NCI-H1048 (cell line): ENCODE results near the gene PLEKHH2.
"Not testable (repeated sequence)": the region's sequence is repeated elsewhere in the genome, so short reads cannot be mapped to it uniquely, and the experiment has no call there.

Experiments used
- DNase-seq: peaks from one replicate; lab custom pipeline; 2025; lab: John Stamatoyannopoulos, UW

PLEKHH2 gene

GRCh38 chr2:43636621-43637020, 439 bp upstream of the PLEKHH2 start:
- DNase-seq, result no peak

DNA sequence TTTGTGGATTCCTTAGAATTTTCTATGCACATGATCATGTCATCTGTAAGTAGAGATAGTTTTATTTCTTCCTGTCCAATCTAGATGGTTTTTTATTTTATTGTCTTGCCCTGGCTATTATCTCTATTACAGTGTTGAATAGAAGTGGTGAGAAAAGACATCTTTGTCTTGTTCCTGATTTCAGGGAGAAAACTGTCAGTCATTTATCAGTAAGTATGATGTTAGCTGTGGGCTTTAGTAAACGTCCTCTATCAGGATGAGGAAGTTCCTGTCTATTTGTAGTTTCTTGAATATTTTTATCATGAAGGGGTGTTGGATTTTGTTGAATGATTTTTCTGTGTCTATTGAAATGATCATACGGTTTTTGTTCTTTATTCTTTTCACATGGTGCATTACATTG, 5.3 kb downstream of the PLEKHH2 start:
- no peak for DNase-seq

GRCh38 chr2:43643680-43644079, 6.6 kb downstream of the PLEKHH2 start:
- no peak for DNase-seq

GRCh38 chr2:43648994-43649701, 12.1 kb downstream of the PLEKHH2 start:
- no peak for DNase-seq

DNA sequence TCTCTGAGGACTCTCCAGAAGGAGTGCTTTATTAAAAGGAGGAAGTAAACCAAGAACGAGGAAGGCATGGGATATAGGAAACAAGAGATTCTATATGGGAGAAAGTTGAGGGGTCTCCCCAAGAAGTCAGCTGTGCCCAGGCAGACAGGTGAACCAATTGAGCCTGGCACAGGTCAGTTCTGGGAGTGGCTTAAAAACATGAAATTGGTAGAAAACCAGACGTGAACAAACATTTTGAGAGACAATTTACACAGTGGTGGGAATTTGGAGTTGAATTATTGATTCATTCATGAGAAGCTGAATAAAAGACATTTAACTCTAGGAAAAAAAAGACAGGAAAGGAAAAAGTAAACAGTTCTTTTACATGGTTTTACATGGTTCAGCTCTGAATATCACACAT, 16.4 kb downstream of the PLEKHH2 start:
- DNase-seq, result no peak

- DNase-seq, result no peak
Observed at GRCh38 chr2:43657241-43657640, 20.2 kb downstream of the PLEKHH2 start.

DNA sequence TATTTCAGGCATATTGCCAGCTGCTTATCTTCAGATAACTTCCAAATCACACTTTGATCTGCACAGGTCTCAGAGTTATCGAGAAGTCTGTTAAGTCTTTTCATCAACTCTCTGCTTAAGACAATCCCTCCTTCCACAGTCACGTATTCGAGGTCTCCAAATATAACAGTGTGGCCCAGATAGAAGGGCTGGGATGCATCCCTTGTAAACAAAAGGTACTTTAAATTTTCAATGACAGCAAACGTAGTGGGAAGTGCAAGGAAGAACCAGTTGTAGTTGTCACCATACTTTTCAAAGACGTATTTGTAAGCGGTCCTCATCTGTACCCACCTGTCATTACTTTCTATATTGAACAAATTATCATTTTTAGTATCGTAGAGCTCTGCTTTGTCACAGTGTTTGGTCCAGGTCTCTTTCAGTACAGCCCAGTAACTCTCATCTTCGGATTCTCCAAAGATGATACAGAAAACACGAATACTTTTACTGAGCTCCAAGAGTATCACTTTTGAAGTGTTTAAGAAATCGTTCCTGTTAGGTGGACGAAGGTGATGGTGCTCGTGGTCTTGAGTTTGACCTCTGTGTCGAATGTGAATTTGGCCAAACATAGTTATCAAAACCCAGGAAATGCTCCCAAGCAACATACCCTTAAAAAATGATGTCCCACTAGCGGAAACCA, 38.7 kb downstream of the PLEKHH2 start:
- DNase-seq, result no peak

DNA sequence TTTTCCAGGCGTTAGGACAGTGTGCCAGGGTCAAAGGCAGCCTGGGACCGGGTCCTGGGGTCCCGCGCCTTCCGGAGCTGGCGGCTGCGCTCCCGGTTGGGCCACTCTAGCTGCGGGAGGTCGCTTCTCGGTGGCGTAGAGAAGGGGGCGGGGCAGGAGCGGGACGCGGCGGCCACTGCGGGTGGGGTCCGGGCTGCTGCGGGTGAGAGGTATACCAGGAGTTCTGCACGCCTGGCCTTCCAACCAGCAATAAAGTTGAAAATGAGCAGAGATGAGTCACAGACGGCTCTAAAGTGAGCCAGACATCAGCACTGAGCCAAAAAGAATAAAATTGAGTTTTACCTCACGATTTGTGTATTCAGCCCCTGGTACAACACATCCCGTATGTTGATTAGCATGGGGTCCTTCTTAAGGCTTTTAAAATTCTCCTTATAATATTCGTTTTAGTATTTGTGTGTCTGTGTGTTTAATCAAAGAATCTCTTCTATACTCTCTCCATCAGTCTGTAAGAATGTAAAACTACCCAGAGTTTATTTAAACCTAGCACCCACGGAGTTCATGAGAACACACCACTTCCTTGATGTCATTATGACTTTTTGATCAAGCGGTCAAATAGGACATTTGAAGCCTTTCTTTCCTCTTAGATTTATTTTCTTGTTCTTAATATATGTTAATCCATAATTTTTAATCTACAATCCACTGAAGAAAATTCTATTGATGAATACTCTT, 39.4 kb downstream of the PLEKHH2 start, which contains the start of gene C1GALT1C1L:
Gene C1GALT1C1L, minus strand, starts transcription at position 108 of the 729 bp plus-strand sequence. Its CDS starts 107 bp downstream, at position 1.
- no peak for DNase-seq

- not testable (repeated sequence) for DNase-seq
Observed at GRCh38 chr2:43677783-43678182, 40.7 kb downstream of the PLEKHH2 start.

DNA sequence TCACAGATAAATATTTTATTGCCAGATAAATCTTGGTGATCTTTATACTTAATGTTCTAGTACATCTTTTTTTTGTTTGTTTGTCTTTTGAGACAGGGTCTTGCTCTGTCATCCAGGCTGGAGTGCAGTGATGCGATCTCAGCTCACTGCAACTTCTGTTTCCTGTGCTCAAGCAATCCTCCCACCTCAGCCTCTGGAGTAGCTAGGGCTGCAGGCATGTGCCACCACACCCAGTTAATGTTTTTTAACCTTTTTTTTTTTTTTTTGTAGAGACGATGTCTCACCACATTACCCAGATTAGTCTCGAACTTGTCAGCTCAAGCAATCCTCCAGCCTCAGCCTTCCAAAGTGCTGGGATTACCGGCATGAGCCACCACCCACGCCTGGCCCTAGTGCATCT, 48.3 kb downstream of the PLEKHH2 start:
- no peak for DNase-seq

DNA sequence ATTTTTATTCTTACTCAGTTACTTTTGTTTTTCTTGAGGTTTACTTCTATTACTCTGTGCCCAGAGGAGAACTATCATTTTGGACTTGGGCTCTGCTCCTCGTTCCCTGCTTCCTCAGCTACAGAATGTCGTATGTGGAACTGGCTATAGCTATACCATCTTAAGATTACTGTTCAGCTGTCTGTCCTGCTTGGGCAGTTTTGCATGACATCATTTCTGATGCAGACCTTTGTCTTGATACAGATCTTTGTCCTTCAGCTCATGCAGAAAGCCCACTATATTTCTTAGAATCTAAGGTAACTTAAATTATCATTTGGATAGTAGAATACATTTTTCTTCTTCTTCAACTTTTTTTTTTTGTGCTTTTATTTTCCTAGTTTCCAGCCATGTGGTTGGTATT, 52.9 kb downstream of the PLEKHH2 start:
- no peak for DNase-seq

GRCh38 chr2:43692428-43692994, 55.5 kb downstream of the PLEKHH2 start:
- no peak for DNase-seq

- DNase-seq, result not testable (repeated sequence)
Observed at GRCh38 chr2:43698140-43698539, 61.1 kb downstream of the PLEKHH2 start.

DNA sequence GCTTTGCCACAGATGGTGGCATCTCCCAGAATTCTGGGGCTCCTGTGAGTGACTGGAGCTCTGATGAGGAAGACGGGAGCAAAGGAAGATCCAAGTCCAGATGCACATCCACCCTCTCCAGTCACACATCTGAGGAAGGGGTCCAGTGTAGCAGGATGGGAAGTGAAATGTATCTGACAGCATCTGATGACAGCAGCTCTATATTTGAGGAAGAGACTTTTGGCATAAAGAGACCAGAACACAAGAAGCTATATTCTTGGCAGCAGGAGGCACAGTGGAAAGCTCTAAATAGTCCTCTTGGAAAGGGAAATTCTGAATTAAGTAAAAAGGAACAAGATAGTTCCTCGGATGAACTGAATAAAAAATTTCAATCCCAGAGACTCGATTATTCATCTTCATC, 62.7 kb downstream of the PLEKHH2 start:
- DNase-seq, result no peak

- no peak for DNase-seq
Observed at GRCh38 chr2:43701111-43701510, 64.1 kb downstream of the PLEKHH2 start.

DNA sequence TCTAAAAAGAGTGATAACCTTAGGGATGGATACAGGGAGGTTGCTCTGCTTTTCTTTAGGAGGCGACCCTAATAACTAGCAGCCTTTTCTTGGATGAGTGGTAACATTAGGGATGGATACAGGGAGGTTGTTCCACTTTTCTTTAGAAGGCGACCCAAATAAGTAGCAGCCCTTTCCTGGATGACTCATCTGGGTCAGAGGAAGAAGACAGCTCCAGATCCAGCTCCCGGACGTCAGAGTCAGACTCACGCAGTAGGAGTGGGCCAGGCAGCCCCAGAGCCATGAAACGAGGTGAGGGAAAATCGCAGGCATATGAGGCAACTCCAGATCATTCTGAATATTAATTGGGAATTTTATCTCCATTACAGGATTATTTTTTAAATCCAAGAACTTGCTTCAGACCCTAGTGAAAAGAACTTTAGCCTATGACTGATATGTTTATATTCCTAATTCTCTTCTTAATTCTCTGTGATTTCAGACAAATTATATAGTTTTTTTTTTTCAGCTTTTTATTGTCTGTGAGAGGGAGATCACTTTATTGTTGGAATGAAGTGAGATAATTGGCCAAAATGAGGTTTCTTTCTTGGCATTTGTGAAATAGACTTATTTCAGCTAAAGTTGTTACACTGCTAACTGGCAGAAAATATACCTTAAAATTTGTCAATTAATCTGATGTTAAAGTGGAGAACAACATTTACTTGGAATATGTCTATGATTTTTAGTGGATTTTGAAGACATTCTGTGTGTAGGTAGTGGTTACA, 70.4 kb downstream of the PLEKHH2 start:
- DNase-seq, result no peak

GRCh38 chr2:43708178-43708577, 71.1 kb downstream of the PLEKHH2 start:
- no peak for DNase-seq

DNA sequence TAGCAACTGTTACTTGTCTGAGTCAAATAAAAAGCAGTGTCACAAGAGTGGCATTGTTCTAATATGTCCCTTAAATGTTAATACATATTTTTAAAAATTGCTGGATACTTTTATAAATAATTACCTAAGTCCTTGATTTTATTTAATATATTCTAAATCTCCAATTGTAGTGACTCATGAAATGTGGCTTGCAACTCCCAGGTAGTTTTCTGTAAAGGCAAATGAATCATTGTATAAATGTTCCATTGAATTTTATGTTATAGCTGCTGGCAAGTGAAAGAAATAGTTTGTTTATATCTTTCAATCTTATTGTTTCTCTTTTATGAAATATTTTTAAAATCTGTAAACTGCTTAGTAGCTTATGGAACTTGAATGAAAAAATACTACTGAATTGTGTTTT, 71.8 kb downstream of the PLEKHH2 start:
- no peak for DNase-seq

GRCh38 chr2:43710866-43711265, 73.8 kb downstream of the PLEKHH2 start:
- DNase-seq, result no peak

DNA sequence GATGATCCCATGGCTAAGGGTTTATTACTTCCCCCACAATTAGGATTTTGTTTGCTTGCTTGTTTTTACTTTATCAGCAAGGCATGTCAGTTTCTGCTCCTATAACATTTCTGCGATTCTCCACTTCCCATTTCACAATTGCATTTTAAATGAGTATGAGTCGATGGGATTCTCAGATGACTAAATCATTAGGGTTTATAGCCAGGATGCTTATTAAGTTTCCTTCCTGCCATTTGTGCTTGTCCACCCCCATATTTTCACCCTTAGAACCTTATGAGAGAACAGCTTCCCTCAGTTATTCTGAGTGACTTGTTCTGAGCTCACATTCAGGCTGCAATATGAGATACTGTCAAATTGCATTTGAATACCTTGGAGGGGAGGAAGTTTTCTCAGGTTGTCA, 77.1 kb downstream of the PLEKHH2 start:
- DNase-seq, result no peak

DNA sequence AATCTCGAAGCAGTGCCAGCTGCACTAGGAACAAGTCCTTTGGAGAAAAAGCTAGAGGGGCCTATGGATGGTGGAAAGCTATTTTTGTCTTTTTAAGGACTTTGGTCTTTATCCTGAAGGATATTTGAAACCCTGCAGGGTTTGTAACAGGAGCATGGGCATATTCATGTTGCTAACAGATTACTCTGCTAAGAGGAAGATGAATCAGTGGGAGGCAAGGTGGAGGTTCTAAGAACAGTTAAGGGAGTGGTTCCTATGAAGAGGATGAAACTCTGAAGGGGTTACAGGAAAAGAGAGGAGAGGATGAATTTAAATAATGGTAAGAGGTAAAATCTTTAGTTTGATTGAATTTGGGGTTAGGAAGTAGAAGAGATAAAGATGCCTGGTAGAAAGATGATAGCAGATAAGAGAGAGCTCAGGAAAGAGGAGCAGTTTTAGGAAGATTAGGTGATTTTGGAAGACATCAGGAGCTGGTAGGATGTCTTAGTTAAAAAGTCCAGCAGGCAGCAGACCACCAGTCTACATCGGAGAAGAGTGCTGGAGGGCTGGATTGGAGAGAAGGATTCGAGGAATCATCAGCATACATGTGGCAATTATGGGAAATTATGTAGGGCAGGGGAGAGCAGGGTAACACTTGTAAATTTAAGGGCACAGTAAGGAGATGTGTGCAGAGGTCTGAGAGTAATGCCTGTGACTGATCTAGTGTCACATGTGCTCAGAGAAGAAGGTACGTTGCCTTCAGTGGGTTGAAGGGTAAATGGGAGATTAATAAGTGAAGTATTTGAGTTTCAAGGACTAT, 78.4 kb downstream of the PLEKHH2 start:
- no peak for DNase-seq
